Left colon (tissue), 2 donors: ENCODE measurements around the gene CCDC51. TPM values are rescaled to one million over a fixed set of nuclear protein-coding genes. Genes with fewer than 3 reads are reported as not detected.

Experiments used
- ATAC-seq: fragments of 200-7000 bp; cut with Tn5 transposase; one replicate; pipeline ENCODE4 v1.9.1; 2020; ENCODE audit warnings: mild to moderate bottlenecking, moderate library complexity
- DNase-seq, 2 donors: peaks; one replicate each; pipeline ENCODE4 v3.0.0-alpha.2; 2020
- intact Hi-C, 2 donors: fragments of 100-400 bp; cut with DNase I in 1 of 2; cut with micrococcal nuclease in 1 of 2; formaldehyde crosslinking; loops; one replicate each; pipeline versions ENCODE4 v1.11.2 to v1.14.0; 2022; cut with DNase I, micrococcal nuclease
- total RNA-seq, 2 donors: library from RNA; stranded (reverse); fragmentation: NEBNext Ultra II Directional; extraction: Animal tissue kit (Norgen Biotek cat#: 25700); gene quantifications; one replicate each; pipeline ENCODE4 v1.2.1, GENCODE V29; 2021
- donor health status: DM: no; HTN: no; CAD: no.
- donor health status: DM: yes; HTN: yes; CAD: no.

The CCDC51 gene
- total RNA-seq, 2 donors from 2014 or later = 13.3 to 21.2 TPM

DNA sequence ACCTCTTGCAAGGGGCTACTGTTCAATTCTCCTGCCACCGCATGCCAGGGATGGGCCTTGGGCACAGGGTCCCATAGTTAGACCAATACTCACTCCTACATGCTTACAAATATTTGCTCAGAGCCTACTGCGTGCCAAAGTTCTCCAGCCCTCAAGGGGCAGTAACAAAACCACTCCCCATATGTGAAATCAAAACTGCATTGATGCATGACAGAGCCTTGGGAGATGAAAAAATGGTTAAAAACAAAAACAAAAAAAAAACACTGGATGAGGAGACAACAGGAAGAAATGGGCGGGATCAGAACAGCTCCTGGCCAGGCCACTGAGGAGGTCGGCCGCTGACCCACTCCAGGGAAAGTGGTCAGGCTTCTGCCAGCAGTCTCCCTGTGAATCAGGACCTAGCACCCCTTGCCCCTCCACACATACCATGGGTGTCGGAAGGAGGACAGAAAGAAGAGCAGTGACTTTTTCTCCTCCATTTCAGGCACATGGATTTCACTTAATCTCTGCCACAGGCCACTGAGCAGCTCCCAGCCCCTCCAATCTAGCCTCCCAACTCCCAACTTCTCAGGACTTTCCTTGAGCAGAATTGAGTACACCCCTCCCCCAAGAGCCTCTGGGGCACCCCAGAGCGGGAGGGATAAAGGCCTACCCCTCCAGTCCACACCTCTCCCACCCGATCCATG lies 12.8 kb downstream of the CCDC51 start:
- DNase-seq (no peak), ATAC-seq (no peak)
- intact Hi-C loops = no loop called here

DNA sequence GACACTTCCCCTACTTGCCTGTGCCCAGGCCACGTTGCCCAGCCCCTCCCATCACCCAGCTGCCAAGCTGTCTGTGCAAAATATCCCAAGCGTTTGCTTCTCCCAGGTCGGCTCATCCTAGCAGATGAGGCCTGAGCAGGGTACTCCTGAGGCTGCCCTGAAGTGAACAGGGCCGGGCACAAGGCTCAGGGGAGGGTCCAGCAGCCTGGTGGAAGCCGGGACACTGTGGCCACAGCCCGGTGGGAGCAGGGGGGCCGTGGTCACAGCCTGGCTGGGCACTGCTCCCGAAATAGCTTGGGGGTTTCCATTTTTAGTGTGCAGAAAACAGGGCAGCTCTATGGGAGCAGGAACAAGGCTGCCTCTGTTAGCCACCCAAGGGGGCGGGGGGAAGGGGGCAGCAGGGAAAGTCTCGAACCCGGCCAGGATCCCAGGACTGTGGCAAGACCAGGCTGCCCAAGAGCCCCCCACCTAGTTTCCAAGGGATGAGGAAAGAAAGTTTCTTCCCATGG lies 13.5 kb downstream of the CCDC51 start:
- DNase-seq = no peak
- no peak for ATAC-seq
- intact Hi-C loops = no loop called here

DNA sequence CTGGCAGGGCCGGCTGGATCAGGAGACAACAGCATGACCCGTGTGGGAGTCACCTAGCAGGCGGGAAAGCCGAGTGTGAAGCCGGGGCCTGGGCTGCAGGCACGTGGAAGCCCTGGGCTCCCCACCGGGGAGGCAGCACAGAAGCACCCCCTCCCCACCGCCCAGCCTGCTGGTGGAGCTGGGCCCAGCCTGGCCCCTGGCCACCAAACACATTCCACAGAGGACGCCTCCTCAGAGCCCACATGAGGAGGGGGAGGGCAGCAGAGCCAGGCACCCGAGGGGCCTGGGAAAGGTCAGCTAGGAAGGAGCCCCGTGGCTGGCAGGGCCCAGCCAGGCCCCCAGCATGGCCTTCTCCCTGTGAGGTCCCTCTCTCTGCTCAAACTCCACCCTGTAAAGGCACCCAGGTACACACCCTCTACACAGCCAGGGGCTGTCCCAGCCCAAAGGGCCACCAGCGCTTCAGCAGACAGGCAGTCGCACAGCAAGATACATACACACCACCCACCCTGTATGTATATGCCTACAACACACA lies 14.6 kb downstream of the CCDC51 start:
- no peak for DNase-seq
- ATAC-seq = no peak
- intact Hi-C loops = no loop called here

DNA sequence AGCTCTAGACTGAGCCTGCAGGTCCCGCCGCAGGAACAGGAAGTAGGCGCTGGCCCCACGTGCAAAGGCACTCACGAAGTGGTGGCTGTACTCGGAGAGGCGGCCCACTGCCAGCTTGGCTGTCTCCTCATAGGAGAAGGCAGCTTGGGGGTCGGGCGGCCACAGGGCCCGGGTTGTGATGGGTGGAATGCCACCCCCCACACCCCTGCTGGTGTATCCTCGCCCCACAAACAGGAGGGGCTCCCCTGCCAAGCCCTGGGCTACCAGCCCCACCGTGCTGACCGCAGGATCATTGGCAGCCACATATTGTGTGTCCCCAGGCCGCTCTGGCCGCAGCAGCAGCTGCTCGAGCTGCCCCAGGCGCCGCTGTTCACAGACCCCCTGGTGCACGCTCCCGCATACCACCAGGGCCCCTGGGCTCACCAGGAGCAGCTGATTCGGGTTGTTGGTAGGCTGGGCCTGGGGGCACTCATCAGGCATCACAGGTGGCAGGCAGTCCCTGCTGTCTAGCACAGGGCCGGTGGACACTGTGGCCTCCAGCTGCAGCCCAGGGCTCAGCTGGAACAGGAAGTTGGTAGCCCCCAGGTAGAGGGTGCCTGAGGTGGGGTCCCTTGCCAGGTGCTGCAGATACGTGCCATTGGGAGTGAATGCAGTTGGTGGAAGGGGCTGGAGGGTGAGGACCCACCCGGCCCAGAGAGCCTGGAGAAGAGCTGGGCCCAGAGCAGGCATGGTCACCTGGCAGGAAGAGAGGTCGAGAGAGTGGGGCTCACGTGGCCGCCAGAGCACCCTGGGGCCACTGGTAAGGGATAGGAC lies 15.8 kb downstream of the CCDC51 start:
- ATAC-seq (no peak), DNase-seq (no peak)
- intact Hi-C loops = no loop called here

DNA sequence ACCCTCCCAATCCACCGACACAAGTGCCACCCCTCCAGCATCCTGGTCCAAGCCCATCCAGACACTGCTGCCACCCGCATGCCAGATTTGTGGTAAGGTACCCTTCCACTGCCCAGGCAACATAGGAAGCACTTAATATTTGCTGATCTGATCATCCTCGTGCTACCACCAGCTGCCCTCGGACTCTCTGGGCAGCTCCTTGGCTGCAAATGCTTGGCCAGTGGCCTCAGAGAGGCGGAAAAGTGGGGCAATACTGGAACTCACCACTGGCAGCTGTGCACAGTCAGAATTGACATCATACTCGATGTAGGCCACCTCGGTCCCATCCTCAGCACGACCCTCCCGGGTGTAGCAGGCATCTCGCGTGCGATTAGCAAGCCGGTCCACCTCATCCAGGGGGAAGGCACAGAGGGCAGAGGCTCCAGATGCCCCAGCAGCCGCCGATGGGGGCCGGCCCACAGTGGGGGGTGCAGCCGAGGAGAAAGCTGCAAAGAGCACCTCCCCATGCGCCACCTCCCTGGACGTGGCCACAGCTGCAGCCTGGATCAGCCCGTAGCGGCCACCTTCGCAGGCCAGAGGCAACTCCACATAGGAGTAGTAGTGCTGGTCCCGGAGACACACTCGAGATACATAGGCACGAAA lies 16.6 kb downstream of the CCDC51 start:
- ATAC-seq (no peak), DNase-seq (no peak)
- intact Hi-C loops = no loop called here

DNA sequence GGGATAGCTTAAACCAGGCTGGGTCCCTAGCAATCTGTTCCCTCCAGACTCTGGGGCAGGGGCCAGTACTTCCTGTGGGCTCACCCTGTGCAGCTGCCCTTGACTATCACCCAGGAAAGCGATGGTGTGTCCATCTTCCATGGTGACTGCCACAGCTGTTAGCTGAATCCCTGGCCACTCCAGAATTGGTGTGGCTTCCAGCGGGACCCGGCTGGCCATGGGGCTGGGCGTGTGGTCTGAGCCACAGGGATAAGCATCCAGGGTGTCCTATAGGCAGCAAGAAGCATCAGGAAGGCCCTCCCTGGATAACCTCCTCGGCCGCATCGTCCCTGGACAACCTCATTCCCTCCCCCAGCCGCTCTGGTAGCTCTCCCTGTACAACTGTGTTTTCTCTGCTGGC lies 17.2 kb downstream of the CCDC51 start:
- ATAC-seq (no peak), DNase-seq (no peak)
- intact Hi-C loops = no loop called here

DNA sequence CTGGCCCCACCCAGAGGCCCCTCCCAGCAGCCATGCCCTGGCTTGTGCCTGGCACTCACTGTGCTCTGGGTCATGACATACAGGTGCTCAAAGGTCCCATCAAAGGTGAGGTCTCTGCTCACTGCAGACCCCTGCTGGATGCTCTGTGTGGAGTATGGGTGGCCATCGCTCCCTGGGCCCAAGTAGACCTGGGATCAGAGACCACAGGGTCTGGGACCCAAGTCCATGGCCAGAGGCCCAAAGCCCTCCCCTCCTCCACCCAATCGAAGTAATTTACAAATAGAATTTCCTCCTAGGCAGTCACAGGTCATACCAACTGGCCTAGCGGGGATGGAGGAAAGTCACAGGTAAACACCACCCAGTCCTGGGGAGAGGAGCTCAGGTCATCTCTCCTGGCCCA lies 17.6 kb downstream of the CCDC51 start:
- intact Hi-C loops = no loop called here
- ATAC-seq (peak; percentile 8), DNase-seq (no peak)

DNA sequence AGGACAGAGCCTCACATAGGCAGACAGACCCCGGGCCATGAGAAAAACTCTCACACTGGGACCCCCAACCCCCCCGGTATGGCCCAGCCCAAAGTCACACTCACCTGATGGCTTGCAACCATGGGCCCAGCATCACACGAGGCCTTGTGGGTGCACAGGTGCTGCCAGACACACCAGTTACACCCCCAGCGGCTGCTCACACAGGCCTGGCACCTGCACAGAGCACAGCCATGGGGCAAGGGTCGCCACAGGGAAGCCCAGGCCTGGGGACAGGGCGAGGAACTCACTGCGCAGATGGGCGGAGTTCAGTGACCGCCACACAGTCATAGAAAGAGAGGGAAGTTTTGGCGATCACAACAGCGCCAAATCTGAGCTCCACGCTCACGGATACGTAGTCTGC lies 19.4 kb downstream of the CCDC51 start:
- DNase-seq (no peak), ATAC-seq (no peak)
- intact Hi-C loops = no loop called here

DNA sequence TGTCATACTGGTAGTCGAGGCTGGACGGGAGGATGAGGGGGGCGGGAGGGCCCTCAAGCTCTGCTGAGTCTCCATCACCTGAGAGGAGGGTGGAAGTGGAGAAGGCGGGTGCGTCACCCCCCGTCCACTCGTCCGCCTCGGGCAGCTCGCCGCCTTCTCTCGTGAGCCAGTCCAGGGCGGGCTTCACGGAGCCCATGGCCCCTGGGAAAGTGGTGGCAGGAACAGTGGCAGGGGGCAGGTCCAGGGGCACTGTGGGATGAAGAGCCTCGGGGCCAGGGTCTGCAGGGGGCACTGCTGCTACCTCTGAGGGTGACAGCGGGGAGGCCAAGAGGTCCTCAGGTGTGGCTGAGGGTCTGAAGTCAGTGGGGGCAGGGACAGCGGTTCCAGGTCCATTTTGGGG lies 20.3 kb downstream of the CCDC51 start:
- intact Hi-C loops = no loop called here
- DNase-seq (no peak), ATAC-seq (no peak)

DNA sequence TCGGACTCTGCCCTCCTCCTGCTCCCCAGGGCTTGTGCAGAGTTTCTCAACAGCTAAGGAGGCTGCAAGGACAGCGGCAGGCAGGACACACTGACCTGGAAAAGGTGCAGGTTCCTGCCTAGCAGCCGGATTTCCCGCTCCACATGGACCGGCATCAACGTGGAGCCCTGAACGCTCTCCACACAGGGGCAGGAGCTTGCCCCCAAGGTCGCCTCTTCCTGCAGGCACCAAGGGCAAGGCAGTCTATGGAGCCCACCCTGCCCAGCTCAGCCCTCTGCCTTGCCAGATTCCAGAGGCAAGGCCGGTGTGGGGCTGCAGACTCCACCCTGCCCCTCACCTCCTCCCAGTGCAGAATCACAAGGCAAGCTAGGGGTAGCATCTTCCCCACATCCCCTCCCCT lies 20.8 kb downstream of the CCDC51 start:
- DNase-seq (no peak), ATAC-seq (no peak)
- intact Hi-C loops = no loop called here

DNA sequence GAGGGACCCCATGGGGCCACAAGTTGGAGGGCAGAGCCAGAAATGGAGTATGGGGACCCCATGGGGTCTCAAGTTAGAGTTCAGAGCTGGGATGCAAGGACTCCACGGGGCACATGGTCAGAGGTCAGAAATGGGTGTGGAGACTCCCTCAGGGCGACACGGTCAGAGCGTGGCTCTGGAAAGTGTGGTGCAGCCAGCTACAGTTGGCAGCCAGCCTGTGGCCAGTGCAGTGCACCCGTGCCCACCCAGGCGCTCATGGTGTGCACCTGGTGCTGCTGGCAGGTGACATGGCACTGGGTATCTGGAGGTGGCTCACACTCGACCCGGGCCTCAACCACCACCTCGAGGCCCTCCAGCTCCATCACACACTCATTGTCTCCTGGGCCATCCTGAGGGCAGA lies 21.3 kb downstream of the CCDC51 start:
- no peak for ATAC-seq
- intact Hi-C loops = no loop called here

DNA sequence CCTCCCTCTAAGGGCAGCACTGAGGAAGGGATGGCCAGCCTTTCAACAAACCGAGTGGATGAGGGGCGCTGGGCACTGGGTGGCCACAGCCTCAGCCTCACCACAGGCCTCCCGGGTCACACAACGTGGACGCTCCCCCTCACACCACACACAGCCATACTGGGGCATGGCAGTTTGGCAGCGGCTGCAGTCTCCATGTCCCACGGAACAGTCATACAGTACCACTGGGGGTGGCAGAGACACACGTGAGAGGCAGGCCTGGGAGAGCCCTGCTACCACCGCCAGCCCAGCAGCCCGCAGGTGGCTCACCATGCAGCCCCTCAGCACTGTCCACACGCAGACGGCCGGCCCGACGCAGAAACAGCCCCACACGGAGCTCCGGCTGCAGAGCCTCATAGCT lies 21.8 kb downstream of the CCDC51 start:
- intact Hi-C loops = no loop called here
- no peak for DNase-seq

More for the DNA sequence above, 21.3 kb downstream of the CCDC51 start:
- DNase-seq = no peak

DNA sequence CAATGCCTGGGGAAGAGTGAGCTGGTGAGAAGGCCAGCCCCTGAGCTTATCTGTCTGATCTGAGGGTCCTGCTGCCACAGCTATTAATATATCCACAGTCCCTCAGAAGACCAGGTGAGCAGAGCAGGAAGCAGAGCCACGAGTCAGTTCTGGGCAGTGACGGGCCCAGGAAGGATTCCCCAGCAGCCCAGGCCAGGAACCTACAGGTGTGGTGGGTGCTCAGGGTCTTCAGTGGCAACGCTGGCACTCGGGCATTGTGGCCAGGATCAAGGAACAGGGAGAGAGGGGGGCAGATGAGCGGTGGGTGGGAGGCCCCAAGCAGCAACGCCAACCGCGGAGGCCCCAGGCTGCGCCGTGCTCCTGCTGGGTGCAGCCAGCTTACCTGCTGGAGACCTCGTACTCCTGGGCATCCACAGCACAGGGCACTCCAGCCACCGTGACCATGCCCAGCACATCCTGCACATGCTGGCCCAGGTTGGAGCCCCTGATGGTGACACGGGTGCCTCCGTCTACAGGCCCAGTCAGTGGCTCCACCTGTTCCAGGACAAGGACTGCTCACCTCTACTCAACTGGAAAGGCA lies 22.3 kb downstream of the CCDC51 start:
- no peak for DNase-seq
- intact Hi-C loops = no loop called here

More for the DNA sequence above, 21.8 kb downstream of the CCDC51 start:
- ATAC-seq = no peak

DNA sequence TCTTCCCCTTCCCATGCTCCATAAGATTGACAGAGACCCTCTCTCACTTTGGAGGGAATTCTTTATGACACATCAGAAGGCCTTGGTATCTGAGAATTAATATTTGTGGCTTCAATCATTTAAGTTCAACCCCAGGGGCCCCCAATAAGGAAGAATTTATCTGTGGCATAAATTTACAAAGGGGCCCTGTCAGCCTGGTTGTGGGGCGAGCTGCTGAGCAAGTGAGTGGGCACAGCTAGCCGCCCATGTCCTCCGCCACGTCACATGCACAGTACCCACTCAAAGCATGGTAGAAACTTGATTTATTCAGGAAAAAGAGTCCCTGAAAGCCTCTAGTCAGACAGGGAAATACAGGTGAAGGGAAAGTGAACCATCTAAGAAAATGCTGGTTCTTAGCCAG lies 23.4 kb downstream of the CCDC51 start:
- ATAC-seq (no peak), DNase-seq (no peak)
- intact Hi-C loops = no loop called here

More for the DNA sequence above, 22.3 kb downstream of the CCDC51 start:
- no peak for ATAC-seq

DNA sequence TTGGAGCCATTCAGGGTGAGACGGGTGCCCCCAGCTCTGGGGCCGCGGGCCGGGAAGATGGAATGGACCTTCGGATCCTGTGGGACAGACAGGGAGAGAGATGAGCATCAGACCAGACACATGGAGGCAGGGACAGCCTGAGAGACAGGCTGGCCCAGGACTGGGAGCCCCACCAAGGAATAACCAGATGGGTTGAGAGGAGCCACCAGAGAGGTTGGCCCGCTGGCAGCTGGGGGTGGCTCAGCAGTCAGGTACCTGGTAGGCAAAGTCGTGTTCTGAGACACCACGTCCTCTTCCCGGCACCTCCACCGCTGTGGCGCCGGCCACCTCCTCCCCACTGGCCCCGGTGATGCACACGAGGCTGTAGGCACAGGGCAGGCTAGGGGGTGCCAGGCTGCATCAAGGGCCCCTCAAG lies 23.8 kb downstream of the CCDC51 start:
- no peak for ATAC-seq
- intact Hi-C loops = no loop called here
- no peak for DNase-seq

DNA sequence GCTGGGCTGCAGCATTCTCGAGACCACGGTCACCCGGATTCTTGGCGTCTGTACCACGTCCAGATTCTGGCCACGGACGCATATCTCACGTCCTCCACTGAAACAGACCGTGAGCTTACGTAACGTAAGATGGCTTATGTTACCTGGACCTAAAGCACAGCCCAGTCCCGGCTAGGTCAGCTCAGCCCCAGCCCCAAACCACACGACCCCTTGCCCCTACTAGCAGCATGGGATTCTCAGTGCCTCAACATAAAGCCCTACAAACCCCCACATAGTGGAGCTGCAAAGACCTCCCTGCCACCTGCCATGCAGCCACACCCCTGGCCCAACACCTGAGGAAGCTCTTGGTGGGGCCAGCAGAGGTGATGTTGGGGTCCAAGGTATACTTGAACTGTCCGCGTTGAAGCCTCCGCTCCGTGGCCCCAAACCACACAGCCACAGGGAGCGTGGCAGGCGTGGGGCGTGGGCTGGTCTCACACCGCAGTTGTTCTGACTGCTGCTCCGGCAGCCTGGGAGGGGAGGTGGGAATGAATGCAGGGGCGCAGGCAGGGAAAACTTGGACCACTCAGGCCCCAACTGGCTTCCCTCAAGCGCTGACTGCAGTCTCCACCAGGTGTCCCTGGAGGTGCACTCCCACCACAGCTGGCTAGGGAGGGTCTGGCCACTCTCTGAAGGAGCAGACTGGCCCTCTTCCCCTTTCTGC lies 24.5 kb downstream of the CCDC51 start:
- intact Hi-C loops = no loop called here
- ATAC-seq = no peak
- DNase-seq = no peak

DNA sequence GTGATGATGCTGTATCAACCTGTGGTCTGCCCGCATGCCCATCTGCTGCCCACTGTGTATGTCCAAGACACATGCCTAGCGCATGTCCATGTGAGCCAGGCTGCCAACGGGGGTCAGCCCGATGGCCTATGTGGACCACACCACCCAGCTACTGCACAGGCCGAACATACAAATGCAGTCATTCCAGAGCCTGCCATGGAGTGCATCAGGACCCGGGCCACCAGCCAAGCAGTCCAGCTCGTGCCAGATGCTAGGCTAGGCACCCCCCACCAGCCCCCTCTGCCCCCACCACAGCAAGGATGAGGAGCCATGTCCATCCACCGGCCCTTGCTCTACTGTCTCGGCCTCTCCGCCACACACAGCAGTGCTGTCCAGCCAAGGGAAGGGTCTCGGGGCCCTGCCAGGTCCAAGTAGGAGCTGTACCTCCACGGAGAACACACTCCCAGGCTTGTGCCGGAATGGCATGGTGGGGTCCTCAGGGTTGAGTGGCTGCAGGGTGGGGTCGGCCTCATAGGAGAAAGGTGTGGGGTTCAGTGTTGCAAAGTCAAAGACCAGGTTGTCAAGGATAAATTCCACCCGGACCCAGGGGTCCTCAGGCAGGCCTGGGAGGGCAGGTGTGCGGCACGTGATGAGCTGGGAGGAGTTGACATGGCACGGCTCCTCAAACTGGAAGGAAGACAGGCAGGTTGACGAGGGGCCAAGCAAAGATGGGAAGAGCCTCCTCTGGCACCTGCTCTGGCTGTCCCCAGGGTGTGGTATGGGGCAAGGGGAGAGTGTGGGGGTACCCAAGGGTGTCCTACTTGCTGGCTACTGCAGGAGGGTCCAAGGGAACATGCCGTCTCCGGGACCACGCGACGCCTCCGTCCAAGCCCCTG lies 25.3 kb downstream of the CCDC51 start:
- intact Hi-C loops = no loop called here
- DNase-seq (no peak), ATAC-seq (no peak)

DNA sequence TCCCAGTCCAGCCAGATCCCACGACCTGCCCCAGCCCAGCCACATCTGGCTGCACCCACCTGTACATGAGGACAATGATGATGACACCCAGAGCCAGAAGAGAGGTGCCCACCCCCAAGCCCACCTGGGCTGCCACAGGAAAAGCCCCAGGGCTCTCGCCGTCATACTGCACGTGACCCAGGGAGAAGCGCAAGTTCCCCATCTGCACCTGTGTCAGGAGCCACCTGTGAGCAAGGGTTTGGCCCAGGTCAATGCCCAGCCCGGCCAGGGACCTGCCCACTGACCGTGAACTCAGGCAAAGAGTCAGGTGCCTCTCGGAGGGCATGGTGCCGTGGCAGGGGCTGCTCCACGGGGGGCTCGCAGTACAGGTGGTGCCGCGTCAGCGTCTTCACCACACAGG lies 26.3 kb downstream of the CCDC51 start:
- DNase-seq (no peak), ATAC-seq (no peak)
- intact Hi-C loops = no loop called here
